K562 (cell line): ENCODE results near the gene ACER1. TPM values are rescaled to one million over a fixed set of nuclear protein-coding genes. Genes with fewer than 3 reads are reported as not detected.

Experiments used
- ATAC-seq: fragments of 200-7000 bp; cut with Tn5 transposase; 3 replicates; pipeline ENCODE4 v1.9.1; 2020; ENCODE audit warnings: moderate library complexity
- BruUV-seq: library from RNA; stranded (reverse); fragments of 400-500 nt; replicated peaks from 2 replicates; lab custom pipeline; 2021; lab: Mats Ljungman, UMichigan
- CTCF ChIA-PET: fragments of 300-600 bp; formaldehyde crosslinking; extraction: SDS; loops from one replicate; lab custom pipeline; 2021; ENCODE audit warnings: low intra/inter-chr PET ratio; lab: Yijun Ruan, JAX
- POLR2A ChIA-PET: fragments of 300-600, 350-650 bp; sonication (Branson Sonifier 250); formaldehyde crosslinking; extraction: SDS; loops from one replicate; lab custom pipeline; 2021; ENCODE audit warnings: antibody characterized with exemption, inconsistent platforms; lab: Yijun Ruan, JAX
- DNase-seq, 4 experiments: peaks; one replicate each; pipeline versions ENCODE4 v3.0.0 to v3.0.0-alpha.2; 2011 to 2018; ENCODE audit warnings: low spot score in 3 of 4, mixed read lengths in 3 of 4; ENCODE audit errors: extremely low read depth in 1 of 4
- FAIRE-seq: peaks from 2 replicates; lab custom pipeline; 2011; peaks lifted over from hg19 to GRCh38; lab: Jason Lieb, UNC
- H2AFZ ChIP-seq: 2 replicates; pipeline ENCODE4 v1.6.0; 2011; ENCODE audit warnings: low read depth, low read length, control low read depth, inconsistent platforms
- H3K27ac ChIP-seq: fragments of 200-600 bp; 3 replicates; pipeline ENCODE4 v1.8.0; 2011; ENCODE audit warnings: low read depth, mild to moderate bottlenecking, control low read depth, inconsistent platforms, low read length, moderate library complexity, mixed read lengths; ENCODE audit errors: extremely low read depth
- H3K27me3 ChIP-seq, 2 experiments: fragments of 300-600 bp in 1 of 2; 2 replicates in 1 of 2; 3 replicates in 1 of 2; pipeline versions ENCODE4 v1.6.0 to v1.8.0; 2011; ENCODE audit warnings: inconsistent platforms in 2 of 2, low read length in 2 of 2, mild to moderate bottlenecking in 1 of 2, mixed read lengths in 1 of 2, moderate library complexity in 1 of 2; ENCODE audit not compliant: control insufficient read depth in 2 of 2, insufficient read depth in 2 of 2
- H3K36me3 ChIP-seq: fragments of 300-600 bp; 3 replicates; pipeline ENCODE4 v1.8.0; 2011; ENCODE audit warnings: mild to moderate bottlenecking, low read length, inconsistent platforms; ENCODE audit not compliant: control insufficient read depth, insufficient read depth
- H3K4me1 ChIP-seq, 2 experiments: fragments of 200-600 bp in 1 of 2; replicated peaks in 1 of 2; 2 replicates in 1 of 2; 3 replicates in 1 of 2; pipeline versions ENCODE4 v1.5.1 to v1.8.0; 2011; ENCODE audit warnings: inconsistent platforms in 2 of 2, low read length in 2 of 2, mild to moderate bottlenecking in 1 of 2, mixed read lengths in 1 of 2, moderate library complexity in 1 of 2; ENCODE audit not compliant: control insufficient read depth in 2 of 2, insufficient read depth in 2 of 2
- H3K4me2 ChIP-seq: 2 replicates; pipeline ENCODE4 v1.6.1; 2011; ENCODE audit warnings: low read length, control low read depth, inconsistent platforms, mixed read lengths; ENCODE audit not compliant: insufficient read depth
- H3K4me3 ChIP-seq: fragments of 200-600 bp; sonication (generic), shearing (Covaris generic); 2 replicates; pipeline ENCODE4 v1.5.1; 2016; ENCODE audit warnings: control low read depth, inconsistent platforms
- H3K79me2 ChIP-seq: fragments of 200-600 bp; 3 replicates; pipeline ENCODE4 v1.8.0; 2011; ENCODE audit warnings: low read length, inconsistent platforms; ENCODE audit not compliant: control insufficient read depth, insufficient read depth
- H3K9ac ChIP-seq, 2 experiments: 2 replicates each; pipeline versions ENCODE4 v1.6.0 to v1.6.1; 2011; ENCODE audit warnings: low read depth in 2 of 2, low read length in 2 of 2, control low read depth in 1 of 2, inconsistent platforms in 1 of 2, mild to moderate bottlenecking in 1 of 2, mixed read lengths in 1 of 2; ENCODE audit not compliant: insufficient read depth in 1 of 2
- H3K9me1 ChIP-seq: one replicate; pipeline ENCODE4 v1.6.0; 2011; ENCODE audit warnings: inconsistent platforms, mild to moderate bottlenecking, low read length, moderate library complexity; ENCODE audit not compliant: control insufficient read depth, insufficient read depth
- H3K9me3 ChIP-seq: replicated peaks from 2 replicates; pipeline ENCODE4 v1.5.1; 2011; ENCODE audit warnings: low read depth, low read length, inconsistent platforms; ENCODE audit not compliant: control insufficient read depth, insufficient read depth
- H4K20me1 ChIP-seq: replicated peaks from 2 replicates; pipeline ENCODE4 v1.6.1; 2011; ENCODE audit warnings: low read length, inconsistent platforms, mixed read lengths; ENCODE audit not compliant: control insufficient read depth, insufficient read depth
- BRF1 ChIP-seq: IDR thresholded peaks from 3 replicates; pipeline ENCODE4 v1.6.1; 2011; ENCODE audit warnings: borderline replicate concordance, mild to moderate bottlenecking; ENCODE audit not compliant: insufficient read length; ENCODE audit errors: extremely low read depth
- E2F3 ChIP-seq: fragments of 250-450 bp; sonication (Bioruptor Pico); IDR thresholded peaks from 2 replicates; pipeline ENCODE4 v1.4.0; 2020; ENCODE audit warnings: mild to moderate bottlenecking
- EHMT2 ChIP-seq: fragments of 450-650 bp; IDR thresholded peaks from 2 replicates; pipeline ENCODE4 v1.6.1; 2018; ENCODE audit warnings: antibody characterized with exemption
- ELK1 ChIP-seq: sonication (generic); formaldehyde crosslinking; IDR thresholded peaks from 2 replicates; pipeline ENCODE4 v1.8.1; 2022; ENCODE audit warnings: missing genetic modification reagents
- EP300 ChIP-seq: IDR thresholded peaks from 2 replicates; pipeline ENCODE4 v1.6.1; 2012; ENCODE audit warnings: low read length, improper control_type of control experiment
- MAX ChIP-seq: sonication (generic); formaldehyde crosslinking; IDR thresholded peaks from 2 replicates; pipeline ENCODE4 v1.9.0; 2022; ENCODE audit warnings: mild to moderate bottlenecking, missing genetic modification reagents
- POLR2G ChIP-seq: fragments of 200-400 bp; formaldehyde crosslinking; IDR thresholded peaks from 2 replicates; pipeline ENCODE4 v1.6.1; 2017; ENCODE audit warnings: low read depth, mild to moderate bottlenecking, antibody characterized with exemption, low read length, moderate library complexity
- ZNF398 ChIP-seq: fragments of 250-450 bp; sonication (Bioruptor Pico); IDR thresholded peaks from 2 replicates; pipeline ENCODE4 v1.8.0; 2021; ENCODE audit warnings: moderate library complexity, mild to moderate bottlenecking, inconsistent platforms
- WGBS: fragments of 100-300 bp; shearing (Covaris generic); methylation state at CpG from one replicate; pipeline ENCODE4 v1.1.6; 2016; ENCODE audit warnings: low coverage, mixed read lengths; ENCODE audit not compliant: insufficient coverage; ENCODE audit errors: missing lambda C conversion rate; 5-methylcytosine and 5-hydroxymethylcytosine counted together
- in situ Hi-C: fragments of 300-500 bp; cut with MboI; formaldehyde crosslinking; loops from 4 replicates; pipeline ENCODE4 v1.15.0; 2018; ENCODE audit warnings: inconsistent platforms, mixed read lengths
- intact Hi-C: fragments of 100-400 bp; cut with micrococcal nuclease; formaldehyde crosslinking; loops from 2 replicates; pipeline ENCODE4 v1.14.2; 2022
- polyA plus RNA-seq, 8 experiments: library from polyadenylated mRNA; depleted of rRNA in 4 of 8; stranded (reverse) in 5 of 8; unstranded in 3 of 8; fragments of >200 nt; fragmentation: Nextera tagmentation in 2 of 8; fragmentation: Illumina TruSeq in 1 of 8; extraction: Ambion mirVana in 2 of 8; extraction: Trizol in 1 of 8; gene quantifications; 2 replicates each; pipeline versions ENCODE4 v1.2.1 to v1.2.3, GENCODE V29; 2011 to 2014; ENCODE audit warnings: inconsistent platforms in 1 of 8, missing spikeins in 1 of 8
- total RNA-seq, 7 experiments: library from RNA; depleted of rRNA in 6 of 7; stranded (reverse); fragments of >200 nt in 6 of 7; fragmentation: Illumina TruSeq in 2 of 7; extraction: Trizol in 2 of 7; gene quantifications; 2 replicates each; pipeline versions ENCODE4 v1.2.1 to v1.2.3, GENCODE V29; 2011 to 2021; ENCODE audit warnings: low replicate concordance in 1 of 7

Gene ACER1
- total and polyA plus RNA-seq, 9 of the 15 experiments (the other 6 are each of a cell fraction or from before 2014, with no cell fraction given), result not detected

GRCh38 chr19:6271251-6271650 lies 62.2 kb downstream of the ACER1 start (continued):
- TF ChIP-seq ZNF398 (CRISPR knock-in tag) (no peak), MAX (no peak), EHMT2 (no peak), ELK1 (CRISPR knock-in tag) (no peak)

- WGBS, result 91% methylated on average over 12 of the region's 17 CpGs
- no peaks in the 10 kb centered on the region for H3K27me3 ChIP-seq
- no peak for FAIRE-seq
These were observed 62.6 kb downstream of the ACER1 start for GRCh38 chr19:6270822-6271221.

More at GRCh38 chr19:6270822-6271221, 62.6 kb downstream of the ACER1 start:
- H4K20me1 ChIP-seq, result peaks cover 27% of the 10 kb centered on the region; the same call in 1 of the 2 replicates
- ATAC-seq (no peak), DNase-seq (no peak)
- peaks cover 92% of the 10 kb centered on the region for H3K79me2 ChIP-seq
- no peak overlapping the region for H2AFZ ChIP-seq
- H3K4me2 ChIP-seq, result peak overlapping the region; percentile 71; the same call in 1 of the 2 replicates
- H3K4me1 ChIP-seq, result peaks cover 50 to 68% of the 10 kb centered on the region in 2 experiments
- no peak for TF ChIP-seq BRF1
- 0 out of 2 replicates have a peak, but pooled peaks have one; percentile 45 for TF ChIP-seq POLR2G
- TF ChIP-seq E2F3, result no peak
- no peak for TF ChIP-seq EP300
- CTCF ChIA-PET, result no interaction called here
- peaks cover 56% of the 10 kb centered on the region for H3K36me3 ChIP-seq
- H3K9me1 ChIP-seq, result peaks cover 5% of the 10 kb centered on the region
- intact Hi-C loops (no loop called here), in situ Hi-C loops (no loop called here)
- no peak overlapping the region for H3K4me3 ChIP-seq
- POLR2A ChIA-PET, result interaction anchor here (0.8 kb wide), 1 partner anchor 52 kb away, joined by 5 read pairs; no protein-coding TSS in a partner anchor
- H3K9me3 ChIP-seq, result no peaks in the 10 kb centered on the region
- H3K27ac ChIP-seq, result no peak overlapping the region
- no TSS peak for BruUV-seq
- peak overlapping the region; percentile 8 to 33; a peak in 1 of 4 replicates for H3K9ac ChIP-seq
